ENCODE results near the gene TNF. TPM values are rescaled to one million over a fixed set of nuclear protein-coding genes. Genes with fewer than 3 reads are reported as not detected.

The TNF gene
- total RNA-seq, 1 experiment from 2014 or later: not detected

Other genes starting within 250 kb of the TNF start
- gene HLA-B, start 218.4 kb upstream of the TNF start, total RNA-seq (2014; rRNA removed; shearing (Covaris generic)): not detected in 2 replicates
- gene MICA, start 172.0 kb upstream of the TNF start, total RNA-seq (2014; rRNA removed; shearing (Covaris generic)): 6.8 and 7.7 TPM in 2 replicates
- not detected in 2 replicates for gene MICB, start 77.4 kb upstream of the TNF start, total RNA-seq (2014; rRNA removed; shearing (Covaris generic))
- not detected in 2 replicates for gene MCCD1, start 46.6 kb upstream of the TNF start, total RNA-seq (2014; rRNA removed; shearing (Covaris generic))
- 673 and 762 TPM in 2 replicates for gene DDX39B, start 33.6 kb upstream of the TNF start, total RNA-seq (2014; rRNA removed; shearing (Covaris generic))
- 0.91 and 1.4 TPM in 2 replicates for gene ATP6V1G2, start 29.0 kb upstream of the TNF start, total RNA-seq (2014; rRNA removed; shearing (Covaris generic))
- gene NFKBIL1, start 28.0 kb upstream of the TNF start, total RNA-seq (2014; rRNA removed; shearing (Covaris generic)): 8.5 and 10.6 TPM in 2 replicates
- not detected in 2 replicates for gene LTA, start 3.3 kb upstream of the TNF start, total RNA-seq (2014; rRNA removed; shearing (Covaris generic))
- gene LTB, start 6.9 kb downstream of the TNF start, total RNA-seq (2014; rRNA removed; shearing (Covaris generic)): not detected in 2 replicates
- gene LST1, start 10.7 kb downstream of the TNF start, total RNA-seq (2014; rRNA removed; shearing (Covaris generic)): not detected in 2 replicates
- not detected in 2 replicates for gene NCR3, start 17.4 kb downstream of the TNF start, total RNA-seq (2014; rRNA removed; shearing (Covaris generic))
- gene AIF1, start 39.7 kb downstream of the TNF start, total RNA-seq (2014; rRNA removed; shearing (Covaris generic)): not detected in 2 replicates
- 98.7 and 109 TPM in 2 replicates for gene PRRC2A, start 45.1 kb downstream of the TNF start, total RNA-seq (2014; rRNA removed; shearing (Covaris generic))
- gene BAG6, start 77.1 kb downstream of the TNF start, total RNA-seq (2014; rRNA removed; shearing (Covaris generic)): 165 and 188 TPM in 2 replicates
- 1.8 and 2.0 TPM in 2 replicates for gene APOM, start 80.3 kb downstream of the TNF start, total RNA-seq (2014; rRNA removed; shearing (Covaris generic))
- 17.6 and 19.0 TPM in 2 replicates for gene C6orf47, start 85.2 kb downstream of the TNF start, total RNA-seq (2014; rRNA removed; shearing (Covaris generic))
- 19.5 and 23.6 TPM in 2 replicates for gene GPANK1, start 89.4 kb downstream of the TNF start, total RNA-seq (2014; rRNA removed; shearing (Covaris generic))
- 197 and 208 TPM in 2 replicates for gene CSNK2B, start 90.5 kb downstream of the TNF start, total RNA-seq (2014; rRNA removed; shearing (Covaris generic))
- gene LY6G5B, start 94.4 kb downstream of the TNF start, total RNA-seq (2014; rRNA removed; shearing (Covaris generic)): 3.2 and 7.0 TPM in 2 replicates
- gene LY6G5C, start 105.5 kb downstream of the TNF start, total RNA-seq (2014; rRNA removed; shearing (Covaris generic)): 0.25 and 1.6 TPM in 2 replicates
- 18.8 and 22.4 TPM in 2 replicates for gene ABHD16A, start 127.8 kb downstream of the TNF start, total RNA-seq (2014; rRNA removed; shearing (Covaris generic))
- gene LY6G6F, start 131.3 kb downstream of the TNF start, total RNA-seq (2014; rRNA removed; shearing (Covaris generic)): not detected in 2 replicates
- not detected in 2 replicates for gene LY6G6D, start 139.8 kb downstream of the TNF start, total RNA-seq (2014; rRNA removed; shearing (Covaris generic))
- not detected in 2 replicates for gene LY6G6C, start 146.2 kb downstream of the TNF start, total RNA-seq (2014; rRNA removed; shearing (Covaris generic))
- gene MPIG6B, start 147.8 kb downstream of the TNF start, total RNA-seq (2014; rRNA removed; shearing (Covaris generic)): 0.47 TPM in 1 of 2 replicates, not detected in the other
- gene DDAH2, start 153.7 kb downstream of the TNF start, total RNA-seq (2014; rRNA removed; shearing (Covaris generic)): 39.1 and 42.7 TPM in 2 replicates
- 210 and 234 TPM in 2 replicates for gene CLIC1, start 161.0 kb downstream of the TNF start, total RNA-seq (2014; rRNA removed; shearing (Covaris generic))
- 12.9 and 13.4 TPM in 2 replicates for gene MSH5, start 164.4 kb downstream of the TNF start, total RNA-seq (2014; rRNA removed; shearing (Covaris generic))
- gene SAPCD1, start 187.1 kb downstream of the TNF start, total RNA-seq (2014; rRNA removed; shearing (Covaris generic)): 0.89 and 1.4 TPM in 2 replicates
- 0.28 and 0.34 TPM in 2 replicates for gene VWA7, start 201.8 kb downstream of the TNF start, total RNA-seq (2014; rRNA removed; shearing (Covaris generic))
- gene VARS1, start 220.2 kb downstream of the TNF start, total RNA-seq (2014; rRNA removed; shearing (Covaris generic)): 42.5 and 45.8 TPM in 2 replicates
- 90.1 and 106 TPM in 2 replicates for gene LSM2, start 231.4 kb downstream of the TNF start, total RNA-seq (2014; rRNA removed; shearing (Covaris generic))
- gene HSPA1L, start 239.7 kb downstream of the TNF start, total RNA-seq (2014; rRNA removed; shearing (Covaris generic)): 0.10 and 0.14 TPM in 2 replicates
- gene HSPA1A, start 240.0 kb downstream of the TNF start, total RNA-seq (2014; rRNA removed; shearing (Covaris generic)): 0.56 TPM in 1 of 2 replicates, not detected in the other